ENCODE data around the gene TMEM217.
"Not testable (repeated sequence)": the region's sequence is repeated elsewhere in the genome, so short reads cannot be mapped to it uniquely, and the experiment has no call there.

Gene TMEM217

GRCh38 chr6:37209461-37210205 is 48.3 kb downstream of the TMEM217 start:
- no peak for DNase-seq

GRCh38 chr6:37208793-37209192 is 49.2 kb downstream of the TMEM217 start:
- DNase-seq: no peak

- DNase-seq: peak; percentile 40
These were observed 50.0 kb downstream of the TMEM217 start for GRCh38 chr6:37207903-37208456.

GRCh38 chr6:37206622-37207021 is 51.3 kb downstream of the TMEM217 start:
- no peak for DNase-seq

GRCh38 chr6:37205997-37206340 is 52.0 kb downstream of the TMEM217 start:
- DNase-seq: no peak

- no peak for DNase-seq
These were observed 52.6 kb downstream of the TMEM217 start for GRCh38 chr6:37205175-37205996.

- DNase-seq: no peak
These were observed 53.8 kb downstream of the TMEM217 start for GRCh38 chr6:37204014-37204751.

GRCh38 chr6:37202788-37203491 is 55.0 kb downstream of the TMEM217 start:
- DNase-seq: no peak

GRCh38 chr6:37201726-37202125 is 56.2 kb downstream of the TMEM217 start:
- DNase-seq: no peak

- no peak for DNase-seq
These were observed 57.9 kb downstream of the TMEM217 start for GRCh38 chr6:37200085-37200484.

GRCh38 chr6:37196451-37196850 is 61.5 kb downstream of the TMEM217 start:
- DNase-seq: not testable (repeated sequence)

GRCh38 chr6:37194886-37195285 is 63.1 kb downstream of the TMEM217 start:
- not testable (repeated sequence) for DNase-seq

- DNase-seq: no peak
These were observed 65.3 kb downstream of the TMEM217 start for GRCh38 chr6:37192666-37193065.

- DNase-seq: no peak
These were observed 67.8 kb downstream of the TMEM217 start for GRCh38 chr6:37190159-37190535.

- no peak for DNase-seq
These were observed 68.9 kb downstream of the TMEM217 start for GRCh38 chr6:37188962-37189510.

GRCh38 chr6:37187321-37188022 is 70.5 kb downstream of the TMEM217 start:
- DNase-seq: no peak

GRCh38 chr6:37185949-37186720 is 71.8 kb downstream of the TMEM217 start:
- not testable (repeated sequence) for DNase-seq

- DNase-seq: no peak
These were observed 75.0 kb downstream of the TMEM217 start for GRCh38 chr6:37182736-37183590.

- DNase-seq: not testable (repeated sequence)
These were observed 77.3 kb downstream of the TMEM217 start for GRCh38 chr6:37180610-37181009.

GRCh38 chr6:37180075-37180474 is 77.9 kb downstream of the TMEM217 start:
- no peak for DNase-seq
